HFF-Myc (cell line): ENCODE results near the gene LRRK2.

Experiments used
- DNase-seq: peaks from one replicate; pipeline ENCODE4 v3.0.0-alpha.2; 2011; ENCODE audit warnings: low read depth; ENCODE audit errors: extremely low read depth
- H3K4me3 ChIP-seq: replicated peaks from 2 replicates; pipeline ENCODE4 v1.5.1; 2011; ENCODE audit warnings: low read depth, mild to moderate bottlenecking, control low read depth, low read length
- CTCF ChIP-seq: IDR thresholded peaks from 2 replicates; pipeline ENCODE4 v1.5.1; 2012; ENCODE audit warnings: mild to moderate bottlenecking, low read depth, low read length, control low read depth; ENCODE audit errors: missing control alignments

The LRRK2 gene

GRCh38 chr12:40399656-40400055, 174.9 kb downstream of the LRRK2 start:
- no peak for TF ChIP-seq CTCF
- H3K4me3 ChIP-seq = no peak overlapping the region
- no peak for DNase-seq

- no peak for DNase-seq
- H3K4me3 ChIP-seq = no peak overlapping the region
- TF ChIP-seq CTCF = no peak
Observed at GRCh38 chr12:40405419-40405818, 180.6 kb downstream of the LRRK2 start.
